Measurements from ENCODE around the gene COL5A1.

Gene COL5A1

DNA sequence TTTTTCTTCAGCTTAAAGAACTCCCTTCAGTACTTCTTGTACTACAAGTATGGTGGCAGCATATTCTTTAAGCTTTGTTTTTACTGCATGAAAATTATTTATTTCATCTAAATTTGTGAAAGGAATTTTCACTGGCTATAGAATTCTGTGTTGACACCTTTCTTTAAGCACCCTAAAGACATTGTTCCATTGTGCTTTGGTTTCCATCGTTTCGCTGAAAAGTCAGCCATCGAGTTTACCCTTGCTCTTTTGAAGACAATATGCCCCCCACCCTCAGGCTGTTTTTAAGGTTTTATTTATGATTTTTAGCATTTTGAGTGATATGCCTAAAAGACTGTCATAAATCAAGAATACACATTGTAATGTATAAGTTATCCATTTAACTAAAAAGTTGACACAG lies 27.3 kb upstream of the COL5A1 start:
- DNase-seq, result peak; percentile 46
- Histone ChIP-seq H2BK120ac (ENCODE audit: low read depth, low read length) (no peak overlapping the region), H3K27me3 (ENCODE audit: insufficient read depth, low read length, poor library complexity) (no peaks in the 10 kb centered on the region), H3K9ac (ENCODE audit: low read length) (no peak overlapping the region), H3K23ac (ENCODE audit: low read length) (no peak overlapping the region), H2BK15ac (replicated peaks; ENCODE audit: low read depth) (no peak overlapping the region), H3K27ac (ENCODE audit: low read depth, low read length) (no peak overlapping the region), H3K4me3 (ENCODE audit: low read length) (no peak overlapping the region), H3K4me1 (ENCODE audit: control insufficient read depth, low read depth, low read length) (no peaks in the 10 kb centered on the region), H2BK5ac (ENCODE audit: low read length) (no peak overlapping the region), H3K4me2 (ENCODE audit: low read length) (no peak overlapping the region), H3K36me3 (ENCODE audit: control insufficient read depth, insufficient read depth, low read length) (no peaks in the 10 kb centered on the region), H2AK5ac (ENCODE audit: low read length) (no peak overlapping the region), H3K4ac (ENCODE audit: low read depth, low read length) (no peak overlapping the region), H4K8ac (ENCODE audit: low read depth, low read length) (no peak overlapping the region), H3K56ac (ENCODE audit: low read length) (no peak overlapping the region), H3K18ac (ENCODE audit: low read length) (no peak overlapping the region), H3K79me2 (ENCODE audit: control insufficient read depth, insufficient read depth, low read length) (no peaks in the 10 kb centered on the region), H4K5ac (ENCODE audit: low read length) (no peak overlapping the region), H3K79me1 (ENCODE audit: low read length) (no peaks in the 10 kb centered on the region)
- WGBS (ENCODE audit: extremely low coverage, insufficient coverage, low lambda C conversion rate), result no CpG with 5 or more reads among the region's 3 CpGs

DNA sequence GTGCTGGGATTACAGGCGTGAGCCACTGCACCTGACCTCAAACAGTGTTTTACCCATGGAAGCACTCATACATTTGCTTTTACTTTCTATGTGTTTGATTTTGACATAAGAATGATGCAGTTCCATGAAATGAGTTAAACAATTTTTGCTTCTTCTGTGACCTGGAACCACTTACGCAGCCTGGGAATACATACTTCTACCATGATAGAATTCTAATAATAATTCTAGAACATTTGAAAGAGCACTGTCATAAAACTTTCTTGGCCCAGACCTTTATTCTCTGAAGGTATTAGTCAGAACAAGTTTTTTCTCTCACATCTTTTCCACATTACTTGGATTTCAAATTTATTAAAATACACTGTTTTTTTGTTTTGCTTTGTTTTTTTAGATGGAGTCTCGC lies 25.3 kb upstream of the COL5A1 start:
- Histone ChIP-seq H2BK15ac (replicated peaks; ENCODE audit: low read depth) (no peak overlapping the region), H3K23ac (ENCODE audit: low read length) (no peak overlapping the region), H3K9ac (ENCODE audit: low read length) (no peak overlapping the region), H3K4me3 (ENCODE audit: low read length) (no peak overlapping the region), H3K4me2 (ENCODE audit: low read length) (no peak overlapping the region), H3K79me2 (ENCODE audit: control insufficient read depth, insufficient read depth, low read length) (no peaks in the 10 kb centered on the region), H3K18ac (ENCODE audit: low read length) (no peak overlapping the region), H2AK5ac (ENCODE audit: low read length) (no peak overlapping the region), H3K4ac (ENCODE audit: low read depth, low read length) (no peak overlapping the region), H3K36me3 (ENCODE audit: control insufficient read depth, insufficient read depth, low read length) (no peaks in the 10 kb centered on the region), H3K4me1 (ENCODE audit: control insufficient read depth, low read depth, low read length) (no peaks in the 10 kb centered on the region), H2BK5ac (ENCODE audit: low read length) (no peak overlapping the region), H4K8ac (ENCODE audit: low read depth, low read length) (no peak overlapping the region), H3K79me1 (ENCODE audit: low read length) (no peaks in the 10 kb centered on the region), H3K27ac (ENCODE audit: low read depth, low read length) (no peak overlapping the region), H3K56ac (ENCODE audit: low read length) (no peak overlapping the region), H2BK120ac (ENCODE audit: low read depth, low read length) (no peak overlapping the region), H4K5ac (ENCODE audit: low read length) (no peak overlapping the region), H3K27me3 (ENCODE audit: insufficient read depth, low read length, poor library complexity) (no peaks in the 10 kb centered on the region)
- WGBS (ENCODE audit: extremely low coverage, insufficient coverage, low lambda C conversion rate), result no CpG with 5 or more reads among the region's 3 CpGs
- DNase-seq, result no peak

GRCh38 chr9:134617246-134617645 lies 24.4 kb upstream of the COL5A1 start:
- Histone ChIP-seq H3K18ac (ENCODE audit: low read length) (no peak overlapping the region), H3K27me3 (ENCODE audit: insufficient read depth, low read length, poor library complexity) (no peaks in the 10 kb centered on the region), H3K79me1 (ENCODE audit: low read length) (no peaks in the 10 kb centered on the region), H3K4ac (ENCODE audit: low read depth, low read length) (no peak overlapping the region), H3K4me1 (ENCODE audit: control insufficient read depth, low read depth, low read length) (no peaks in the 10 kb centered on the region), H2BK5ac (ENCODE audit: low read length) (no peak overlapping the region), H4K8ac (ENCODE audit: low read depth, low read length) (no peak overlapping the region), H2BK15ac (replicated peaks; ENCODE audit: low read depth) (no peak overlapping the region), H2BK120ac (ENCODE audit: low read depth, low read length) (no peak overlapping the region), H3K9ac (ENCODE audit: low read length) (no peak overlapping the region), H3K56ac (ENCODE audit: low read length) (no peak overlapping the region), H3K79me2 (ENCODE audit: control insufficient read depth, insufficient read depth, low read length) (no peaks in the 10 kb centered on the region), H3K27ac (ENCODE audit: low read depth, low read length) (no peak overlapping the region), H3K4me2 (ENCODE audit: low read length) (no peak overlapping the region), H2AK5ac (ENCODE audit: low read length) (no peak overlapping the region), H3K4me3 (ENCODE audit: low read length) (no peak overlapping the region), H3K36me3 (ENCODE audit: control insufficient read depth, insufficient read depth, low read length) (no peaks in the 10 kb centered on the region), H3K23ac (ENCODE audit: low read length) (no peak overlapping the region), H4K5ac (ENCODE audit: low read length) (no peak overlapping the region)
- no peak for DNase-seq
- WGBS (ENCODE audit: extremely low coverage, insufficient coverage, low lambda C conversion rate), result no CpG with 5 or more reads among the region's 8 CpGs

GRCh38 chr9:134617836-134618162 lies 23.8 kb upstream of the COL5A1 start:
- no peak overlapping the region for H3K4me3 ChIP-seq (ENCODE audit: low read length)
- no peak overlapping the region for H2AK5ac ChIP-seq (ENCODE audit: low read length)
- H3K9ac ChIP-seq (ENCODE audit: low read length), result no peak overlapping the region
- no peak overlapping the region for H3K18ac ChIP-seq (ENCODE audit: low read length)
- H3K36me3 ChIP-seq (ENCODE audit: control insufficient read depth, insufficient read depth, low read length), result no peaks in the 10 kb centered on the region
- no peak overlapping the region for H3K23ac ChIP-seq (ENCODE audit: low read length)
- no peak overlapping the region for H4K8ac ChIP-seq (ENCODE audit: low read depth, low read length)
- H3K56ac ChIP-seq (ENCODE audit: low read length), result peak overlapping the region; percentile 44
- H2BK15ac ChIP-seq (replicated peaks; ENCODE audit: low read depth), result no peak overlapping the region
- no peaks in the 10 kb centered on the region for H3K27me3 ChIP-seq (ENCODE audit: insufficient read depth, low read length, poor library complexity)
- no peak overlapping the region for H3K4ac ChIP-seq (ENCODE audit: low read depth, low read length)
- H4K5ac ChIP-seq (ENCODE audit: low read length), result no peak overlapping the region
- no peaks in the 10 kb centered on the region for H3K79me1 ChIP-seq (ENCODE audit: low read length)
- H3K27ac ChIP-seq (ENCODE audit: low read depth, low read length), result no peak overlapping the region
- H2BK5ac ChIP-seq (ENCODE audit: low read length), result no peak overlapping the region
- H2BK120ac ChIP-seq (ENCODE audit: low read depth, low read length), result no peak overlapping the region
- no peak for DNase-seq
- no peak overlapping the region for H3K4me2 ChIP-seq (ENCODE audit: low read length)
- H3K79me2 ChIP-seq (ENCODE audit: control insufficient read depth, insufficient read depth, low read length), result no peaks in the 10 kb centered on the region
- H3K4me1 ChIP-seq (ENCODE audit: control insufficient read depth, low read depth, low read length), result peaks cover 1% of the 10 kb centered on the region
- no CpG with 5 or more reads among the region's 8 CpGs for WGBS (ENCODE audit: extremely low coverage, insufficient coverage, low lambda C conversion rate)

- Histone ChIP-seq H3K9ac (ENCODE audit: low read length) (no peak overlapping the region), H2AK5ac (ENCODE audit: low read length) (peak overlapping the region; percentile 85), H3K79me2 (ENCODE audit: control insufficient read depth, insufficient read depth, low read length) (no peaks in the 10 kb centered on the region), H3K23ac (ENCODE audit: low read length) (peak overlapping the region; percentile 24), H3K56ac (ENCODE audit: low read length) (peak overlapping the region; percentile 44), H3K4me3 (ENCODE audit: low read length) (no peak overlapping the region), H4K8ac (ENCODE audit: low read depth, low read length) (no peak overlapping the region), H3K36me3 (ENCODE audit: control insufficient read depth, insufficient read depth, low read length) (no peaks in the 10 kb centered on the region), H2BK5ac (ENCODE audit: low read length) (no peak overlapping the region), H3K4me1 (ENCODE audit: control insufficient read depth, low read depth, low read length) (peaks cover 3% of the 10 kb centered on the region), H3K18ac (ENCODE audit: low read length) (no peak overlapping the region), H2BK120ac (ENCODE audit: low read depth, low read length) (no peak overlapping the region), H2BK15ac (replicated peaks; ENCODE audit: low read depth) (no peak overlapping the region), H3K27ac (ENCODE audit: low read depth, low read length) (no peak overlapping the region), H3K4me2 (ENCODE audit: low read length) (no peak overlapping the region), H3K27me3 (ENCODE audit: insufficient read depth, low read length, poor library complexity) (no peaks in the 10 kb centered on the region), H3K79me1 (ENCODE audit: low read length) (no peaks in the 10 kb centered on the region), H3K4ac (ENCODE audit: low read depth, low read length) (no peak overlapping the region), H4K5ac (ENCODE audit: low read length) (no peak overlapping the region)
- DNase-seq, result no peak
- no CpG with 5 or more reads among the region's 18 CpGs for WGBS (ENCODE audit: extremely low coverage, insufficient coverage, low lambda C conversion rate)
Observed at GRCh38 chr9:134618163-134618832, 23.3 kb upstream of the COL5A1 start.

- no peak overlapping the region for H2BK5ac ChIP-seq (ENCODE audit: low read length)
- H3K18ac ChIP-seq (ENCODE audit: low read length), result no peak overlapping the region
- no peak overlapping the region for H2BK120ac ChIP-seq (ENCODE audit: low read depth, low read length)
- no peak overlapping the region for H4K8ac ChIP-seq (ENCODE audit: low read depth, low read length)
- no peak overlapping the region for H2BK15ac ChIP-seq (replicated peaks; ENCODE audit: low read depth)
- H3K27ac ChIP-seq (ENCODE audit: low read depth, low read length), result no peak overlapping the region
- no peak overlapping the region for H3K23ac ChIP-seq (ENCODE audit: low read length)
- H3K4me2 ChIP-seq (ENCODE audit: low read length), result no peak overlapping the region
- no peaks in the 10 kb centered on the region for H3K27me3 ChIP-seq (ENCODE audit: insufficient read depth, low read length, poor library complexity)
- H3K9ac ChIP-seq (ENCODE audit: low read length), result no peak overlapping the region
- peaks cover 3% of the 10 kb centered on the region for H3K4me1 ChIP-seq (ENCODE audit: control insufficient read depth, low read depth, low read length)
- no peaks in the 10 kb centered on the region for H3K79me1 ChIP-seq (ENCODE audit: low read length)
- no peak overlapping the region for H3K4me3 ChIP-seq (ENCODE audit: low read length)
- no peak overlapping the region for H4K5ac ChIP-seq (ENCODE audit: low read length)
- DNase-seq, result no peak
- WGBS (ENCODE audit: extremely low coverage, insufficient coverage, low lambda C conversion rate), result no CpG with 5 or more reads among the region's 13 CpGs
- H3K56ac ChIP-seq (ENCODE audit: low read length), result no peak overlapping the region
- peak overlapping the region; percentile 85 for H2AK5ac ChIP-seq (ENCODE audit: low read length)
- H3K4ac ChIP-seq (ENCODE audit: low read depth, low read length), result no peak overlapping the region
- no peaks in the 10 kb centered on the region for H3K36me3 ChIP-seq (ENCODE audit: control insufficient read depth, insufficient read depth, low read length)
- H3K79me2 ChIP-seq (ENCODE audit: control insufficient read depth, insufficient read depth, low read length), result no peaks in the 10 kb centered on the region
Observed at GRCh38 chr9:134618833-134619447, 22.7 kb upstream of the COL5A1 start.
